ENCODE measurements around the gene MESP2.

MESP2 gene

DNA sequence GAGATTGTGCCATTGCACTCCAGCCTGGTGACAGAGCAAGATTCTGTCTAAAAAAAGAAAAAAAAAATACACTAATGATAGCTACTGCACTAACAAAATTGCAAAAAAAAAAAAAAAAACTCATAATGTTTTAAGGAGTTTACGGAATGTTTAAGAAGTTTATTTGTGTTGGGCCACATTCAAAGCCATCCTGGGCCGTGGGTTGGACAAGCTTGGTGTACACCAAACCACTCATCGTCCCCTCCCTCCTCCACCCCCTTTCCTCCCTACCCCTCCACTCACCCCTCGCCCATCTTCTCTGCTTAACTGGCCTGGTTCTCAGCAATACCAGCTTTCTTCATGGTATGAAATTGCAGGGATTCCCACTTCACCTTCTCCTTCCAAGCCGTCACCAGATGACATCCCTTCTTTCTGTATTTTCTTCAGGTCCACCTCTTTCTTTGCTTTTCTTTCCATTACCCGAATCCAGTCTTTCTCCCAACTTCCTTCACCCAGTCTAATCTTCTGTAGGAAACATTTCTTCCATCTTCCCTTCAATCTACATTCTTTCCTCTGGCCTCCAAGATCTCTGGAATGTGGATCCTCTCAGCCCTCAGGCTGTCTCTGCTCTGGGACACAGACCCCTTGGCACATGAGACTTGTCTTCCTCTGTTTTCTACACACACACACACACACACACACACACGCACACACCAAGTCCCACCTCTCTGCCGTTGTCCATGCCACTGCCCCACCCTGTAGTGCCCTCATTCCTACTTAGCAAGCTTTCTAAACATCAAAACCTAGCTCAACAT is 21.6 kb upstream of the MESP2 start:
- in situ Hi-C loops (cut with MboI; ENCODE audit: low sequenced_read_pairs): loop anchor here (25.0 kb wide), 1 partner anchor 108 kb away; no protein-coding TSS in a partner anchor

DNA sequence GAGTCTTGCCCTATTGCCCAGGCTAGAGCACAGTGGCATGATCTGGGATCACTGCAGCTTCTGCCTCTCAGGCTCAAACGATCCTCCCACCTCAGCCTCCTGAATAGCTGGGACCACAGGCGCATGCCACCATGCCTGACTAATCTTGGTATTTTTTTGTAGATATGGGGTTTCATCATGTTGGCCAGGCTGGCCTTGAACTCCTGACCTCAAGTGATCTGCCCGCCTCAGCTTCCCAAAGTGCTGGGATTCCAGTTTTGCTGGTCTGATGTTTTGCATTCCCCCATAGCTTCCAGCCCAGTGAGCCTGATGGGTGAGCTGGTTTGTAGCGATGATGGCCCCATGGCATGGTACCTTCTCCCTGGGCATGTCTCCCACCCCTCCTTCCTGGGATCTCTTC is 20.4 kb upstream of the MESP2 start:
- in situ Hi-C loops (cut with MboI; ENCODE audit: low sequenced_read_pairs): loop anchor here (25.0 kb wide), 1 partner anchor 107 kb away; no protein-coding TSS in a partner anchor

DNA sequence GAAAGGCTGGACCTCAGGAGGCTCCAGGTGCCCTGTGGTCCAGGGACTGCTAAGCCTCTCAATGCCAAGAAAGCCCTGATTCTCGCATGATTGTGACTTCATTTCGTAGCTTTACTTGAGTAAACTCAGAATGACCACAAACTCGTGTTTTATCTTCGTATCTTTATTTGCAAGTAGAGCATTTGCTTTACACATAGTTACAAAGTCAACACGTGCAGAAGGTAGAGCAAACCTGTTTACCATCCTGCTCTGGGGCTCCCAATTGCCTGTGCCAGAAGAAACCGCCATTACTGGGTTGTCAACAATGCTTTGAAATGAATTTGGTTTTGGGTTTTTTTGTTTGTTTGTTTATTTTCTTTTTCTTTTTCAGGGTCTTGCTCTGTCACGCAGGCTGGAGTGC is 19.2 kb upstream of the MESP2 start:
- in situ Hi-C loops (cut with MboI; ENCODE audit: low sequenced_read_pairs): loop anchor here (25.0 kb wide), 1 partner anchor 105 kb away; no protein-coding TSS in a partner anchor

DNA sequence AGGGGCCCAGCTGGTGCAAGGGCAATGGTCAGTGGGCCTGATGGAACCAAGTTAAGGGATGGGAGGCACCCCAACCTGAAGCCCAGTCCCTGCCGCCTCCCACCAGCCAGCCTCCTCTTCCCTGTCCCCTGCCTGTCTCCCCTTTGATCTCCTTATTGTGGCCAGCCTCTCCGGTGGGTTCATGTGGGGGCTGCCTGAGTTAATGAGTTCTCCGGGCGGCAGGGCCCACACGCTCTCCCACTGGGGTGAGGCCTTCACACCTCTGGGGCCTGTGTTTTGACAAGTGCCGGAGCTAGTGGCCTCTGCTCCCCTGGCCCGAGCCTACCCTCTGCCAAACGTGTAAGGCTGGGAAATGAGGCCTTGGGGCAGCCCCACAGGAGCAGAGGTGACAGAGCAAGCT is 17.8 kb upstream of the MESP2 start:
- in situ Hi-C loops (cut with MboI; ENCODE audit: low sequenced_read_pairs): loop anchor here (25.0 kb wide), 1 partner anchor 104 kb away; no protein-coding TSS in a partner anchor

DNA sequence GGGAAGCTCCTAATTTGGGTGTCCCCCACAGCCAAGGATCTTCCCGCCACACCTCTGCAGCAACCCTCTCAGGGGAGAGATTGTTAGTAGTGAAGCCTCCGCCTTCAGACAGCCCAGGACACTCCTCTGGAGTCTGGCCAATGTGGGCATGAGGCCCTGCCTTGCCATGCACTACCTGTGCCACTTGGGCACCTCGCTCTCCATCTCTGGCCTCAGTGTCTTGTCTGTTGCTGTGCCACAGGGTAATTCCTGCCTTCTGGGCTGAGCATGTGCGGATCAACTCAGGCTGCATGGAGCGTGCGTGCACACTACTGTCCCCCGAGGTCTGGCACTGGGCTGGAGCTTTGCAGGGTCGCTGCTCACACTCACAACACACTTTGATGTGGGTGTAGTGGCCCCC is 17.2 kb upstream of the MESP2 start:
- in situ Hi-C loops (cut with MboI; ENCODE audit: low sequenced_read_pairs): loop anchor here (25.0 kb wide), 1 partner anchor 103 kb away; no protein-coding TSS in a partner anchor

DNA sequence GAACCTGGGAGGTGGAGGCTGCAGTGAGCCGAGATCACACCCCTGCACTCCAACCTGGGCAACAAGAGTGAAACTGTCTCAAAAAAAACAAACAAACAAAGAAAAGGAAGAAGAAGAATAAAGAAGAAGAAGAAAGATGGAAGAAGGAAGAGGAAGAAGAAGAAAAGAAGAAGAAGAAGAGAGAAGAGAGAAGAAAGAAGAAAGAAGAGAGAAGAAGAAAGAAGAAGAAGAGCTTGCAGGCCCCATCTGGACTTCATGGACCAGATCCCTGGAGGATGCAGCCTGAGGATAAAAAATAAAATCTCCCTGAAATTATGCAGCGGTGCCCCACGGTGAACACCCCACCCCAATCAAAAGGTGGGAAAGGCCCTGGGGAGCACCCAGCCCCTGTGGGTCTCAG is 16.3 kb upstream of the MESP2 start:
- in situ Hi-C loops (cut with MboI; ENCODE audit: low sequenced_read_pairs): loop anchor here (25.0 kb wide), 1 partner anchor 102 kb away; no protein-coding TSS in a partner anchor

DNA sequence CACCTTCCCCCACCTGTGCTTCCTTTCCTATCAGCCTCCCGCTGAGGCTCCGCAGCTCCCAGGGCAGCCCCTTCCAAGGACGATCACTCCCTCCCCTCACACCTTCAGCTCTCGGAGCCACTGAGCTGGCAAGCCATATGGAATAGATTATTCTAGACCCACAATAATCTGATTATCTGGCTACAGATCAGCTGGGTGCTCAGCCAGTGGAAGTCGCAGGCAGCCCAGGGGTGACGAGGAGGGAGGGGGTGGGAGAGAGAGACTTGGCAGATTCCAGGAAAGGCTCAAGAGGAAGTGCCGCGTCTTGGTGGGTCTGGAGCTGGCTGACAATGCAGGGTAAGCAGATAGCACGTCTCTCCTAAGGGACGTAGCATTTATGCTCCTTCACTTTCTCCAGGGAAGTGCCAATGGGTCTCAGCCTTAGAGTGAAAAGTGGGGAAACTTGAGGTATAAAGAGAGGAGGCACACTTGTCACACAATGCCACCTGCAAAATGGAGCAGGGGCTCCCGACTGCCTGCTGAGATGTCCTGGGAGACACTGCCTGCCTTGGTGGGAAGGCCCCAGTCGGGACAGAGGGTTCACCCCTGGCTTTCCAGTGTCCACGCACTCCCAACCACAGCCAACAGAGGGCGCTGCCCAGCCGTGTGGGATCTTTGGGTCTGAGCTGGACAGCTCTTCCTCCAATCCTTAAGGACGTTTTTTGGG is 15.7 kb upstream of the MESP2 start:
- in situ Hi-C loops (cut with MboI; ENCODE audit: low sequenced_read_pairs): loop anchor here (25.0 kb wide), 1 partner anchor 102 kb away; no protein-coding TSS in a partner anchor

DNA sequence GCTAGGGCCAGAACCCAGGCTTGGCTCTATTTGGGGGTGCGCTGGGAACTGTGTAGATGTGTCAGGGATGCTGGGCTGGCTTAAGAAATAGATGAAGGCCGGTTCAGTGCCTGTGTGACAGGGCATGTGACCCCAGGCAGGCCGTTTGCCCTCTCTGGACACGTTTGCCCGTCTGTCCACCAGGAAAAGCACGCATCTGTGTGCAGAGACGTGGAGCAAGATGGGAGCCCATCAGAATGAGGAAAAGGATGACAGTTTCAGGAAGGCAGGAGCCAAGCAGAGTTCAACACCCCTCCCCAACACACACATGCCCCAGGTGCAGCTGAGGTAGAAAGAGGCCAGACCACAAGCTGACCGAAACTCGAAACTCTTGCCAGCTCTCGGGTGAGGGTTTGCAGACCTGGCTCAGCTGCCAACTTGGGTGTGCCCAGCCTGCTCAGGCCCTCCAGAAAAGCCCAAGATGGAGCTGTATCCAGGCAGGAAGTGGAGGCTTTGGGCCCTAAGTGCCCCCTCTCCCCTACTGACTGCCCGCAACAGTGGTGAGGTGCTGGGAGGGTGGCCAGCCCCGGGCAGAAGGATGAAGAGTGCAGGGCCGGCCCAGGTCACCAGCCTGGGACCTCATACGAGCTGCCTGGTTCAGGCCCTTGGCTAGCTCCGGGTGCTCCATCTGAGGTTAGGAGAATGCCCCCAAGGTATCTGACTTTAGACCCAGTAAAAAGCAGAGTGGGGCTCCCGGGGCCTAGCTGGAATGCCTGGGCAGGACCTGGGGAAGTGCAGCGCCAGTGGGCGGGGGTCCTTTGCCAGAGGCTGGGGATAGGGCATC is 14.9 kb upstream of the MESP2 start:
- in situ Hi-C loops (cut with MboI; ENCODE audit: low sequenced_read_pairs): loop anchor here (25.0 kb wide), 1 partner anchor 101 kb away; no protein-coding TSS in a partner anchor

DNA sequence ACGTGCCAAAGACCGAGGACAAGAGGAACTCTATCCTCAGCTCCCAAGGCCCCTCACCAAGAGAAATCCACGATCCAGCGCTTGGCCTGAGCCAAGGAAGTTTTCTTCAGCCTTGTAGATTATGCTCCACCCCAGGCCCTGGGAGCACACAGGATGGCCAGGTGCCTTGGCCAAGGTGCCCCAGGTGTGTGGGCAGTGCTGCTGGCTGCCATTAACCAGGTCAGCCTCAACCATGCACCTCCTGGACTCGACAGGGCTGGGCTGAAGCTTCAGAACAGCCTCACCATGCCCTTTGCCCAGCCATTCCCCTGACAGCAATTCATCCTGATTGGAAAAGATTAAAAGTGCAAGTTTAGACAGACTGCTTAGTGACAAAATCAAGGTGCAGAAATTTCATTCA is 14.2 kb upstream of the MESP2 start:
- in situ Hi-C loops (cut with MboI; ENCODE audit: low sequenced_read_pairs): loop anchor here (25.0 kb wide), 1 partner anchor 100 kb away; no protein-coding TSS in a partner anchor

DNA sequence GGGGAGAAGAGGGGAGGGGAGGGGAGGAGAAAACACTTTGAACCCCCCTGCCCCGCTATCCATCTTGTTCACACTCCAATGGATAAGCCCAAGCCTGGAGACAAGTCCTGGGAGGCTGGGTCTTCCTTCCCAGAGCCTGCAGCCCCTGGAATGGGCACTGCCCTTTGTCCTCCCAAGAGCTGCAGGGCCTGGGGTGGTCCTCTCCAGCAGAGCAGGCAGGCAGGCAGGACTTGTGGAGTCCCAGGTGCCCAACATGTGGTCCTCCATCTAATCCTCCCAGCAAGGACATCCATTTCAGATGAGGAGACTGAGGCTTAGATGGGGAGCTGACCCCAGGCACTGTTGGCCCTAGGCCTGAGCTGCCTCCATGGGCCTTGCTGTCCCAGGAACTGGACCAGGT is 10.4 kb upstream of the MESP2 start:
- in situ Hi-C loops (cut with MboI; ENCODE audit: low sequenced_read_pairs): loop anchor here (25.0 kb wide), 1 partner anchor 97 kb away; no protein-coding TSS in a partner anchor

DNA sequence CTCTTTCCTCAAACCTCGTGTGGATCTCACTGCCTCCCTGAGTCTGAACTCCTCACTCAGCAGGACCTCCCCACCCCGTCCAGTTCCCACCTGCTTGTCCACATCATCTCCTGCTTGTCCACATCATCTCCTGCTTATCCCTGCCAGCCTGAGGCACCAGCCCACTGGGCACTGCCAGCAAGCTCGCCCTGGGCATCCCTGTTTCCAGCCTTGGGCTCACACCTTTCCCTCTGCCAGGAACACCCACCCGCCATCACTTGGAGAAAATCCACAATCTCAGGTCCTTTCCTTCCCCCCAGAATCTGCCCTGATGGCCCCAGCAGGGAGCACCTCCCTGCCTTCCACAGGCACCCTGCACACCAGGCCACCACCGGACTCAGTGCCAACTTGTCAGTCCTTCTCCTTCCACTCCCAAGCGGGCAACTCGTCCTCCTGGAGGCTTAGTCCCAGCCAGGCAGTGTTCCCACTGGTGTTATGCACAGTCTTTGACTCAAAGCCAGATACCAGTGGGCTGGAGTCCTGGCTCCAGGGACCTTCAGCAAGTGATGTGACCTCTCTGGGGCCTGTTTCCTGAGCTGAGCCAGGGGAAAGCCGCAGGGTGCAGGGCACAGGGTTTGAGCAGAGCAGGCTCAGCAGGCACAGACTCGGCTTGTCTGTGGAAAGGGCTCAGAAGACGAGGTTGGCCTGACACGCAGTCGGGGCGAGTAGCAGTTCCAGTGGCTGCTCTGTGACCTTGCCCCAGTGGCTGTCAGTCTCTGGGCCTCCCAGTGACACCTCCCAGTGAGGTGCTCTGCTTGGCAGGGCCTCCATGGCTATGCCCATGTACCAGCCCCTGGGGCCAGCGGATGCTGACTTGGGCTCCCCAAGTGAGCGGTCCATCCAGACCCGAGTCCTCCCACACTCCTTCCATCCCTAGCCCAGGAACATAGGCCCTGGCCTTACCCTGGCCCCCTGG is 9.5 kb upstream of the MESP2 start:
- in situ Hi-C loops (cut with MboI; ENCODE audit: low sequenced_read_pairs): loop anchor here (25.0 kb wide), 1 partner anchor 96 kb away; no protein-coding TSS in a partner anchor

DNA sequence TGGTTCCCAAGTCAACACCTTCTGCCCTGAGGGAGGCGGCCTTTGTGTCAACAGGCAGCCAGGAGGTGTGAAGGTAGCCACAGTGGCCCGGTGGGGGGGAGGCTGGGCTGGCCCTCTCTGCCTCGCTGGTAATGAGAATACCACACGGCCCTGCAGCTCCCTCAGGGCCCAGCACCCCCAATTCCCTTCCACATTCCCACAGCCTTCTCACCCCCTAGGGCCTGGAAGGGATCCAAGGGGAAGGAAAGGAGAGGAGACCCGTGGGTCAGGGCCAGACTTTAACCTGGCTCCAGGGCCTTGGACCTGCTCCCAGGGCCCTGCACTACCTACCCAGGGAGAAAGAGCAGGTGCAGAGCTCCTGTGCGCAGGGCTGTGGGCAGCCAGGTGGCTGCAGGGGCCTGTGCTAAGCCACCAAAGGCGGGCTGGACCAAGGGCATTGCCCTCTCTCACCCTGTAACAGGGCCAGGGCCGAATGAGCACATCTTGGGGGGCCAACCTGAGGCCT is 8.7 kb upstream of the MESP2 start:
- in situ Hi-C loops (cut with MboI; ENCODE audit: low sequenced_read_pairs): loop anchor here (25.0 kb wide), 1 partner anchor 95 kb away; no protein-coding TSS in a partner anchor

DNA sequence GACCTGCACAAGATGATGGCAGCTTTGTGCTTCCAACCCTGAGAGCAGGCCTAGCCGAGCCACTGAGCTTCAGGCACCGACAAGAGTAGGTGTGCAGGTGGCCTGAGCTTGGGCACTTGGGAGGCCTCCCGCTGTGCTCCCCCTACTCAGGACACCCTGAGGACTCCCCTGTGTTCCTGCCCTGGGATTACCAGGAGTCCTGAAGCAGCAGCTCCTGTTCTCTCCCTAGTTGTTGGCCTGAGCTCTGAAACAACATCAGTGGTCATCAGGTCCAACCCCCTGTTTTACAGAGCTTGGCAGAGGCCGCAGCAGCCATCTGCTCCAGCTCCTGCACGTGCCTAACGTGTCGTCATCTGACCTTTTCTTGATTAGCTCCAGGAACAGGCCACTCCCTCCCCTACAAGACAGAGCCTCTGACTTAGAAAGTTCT is 8.0 kb upstream of the MESP2 start:
- in situ Hi-C loops (cut with MboI; ENCODE audit: low sequenced_read_pairs): loop anchor here (25.0 kb wide), 1 partner anchor 94 kb away; no protein-coding TSS in a partner anchor

DNA sequence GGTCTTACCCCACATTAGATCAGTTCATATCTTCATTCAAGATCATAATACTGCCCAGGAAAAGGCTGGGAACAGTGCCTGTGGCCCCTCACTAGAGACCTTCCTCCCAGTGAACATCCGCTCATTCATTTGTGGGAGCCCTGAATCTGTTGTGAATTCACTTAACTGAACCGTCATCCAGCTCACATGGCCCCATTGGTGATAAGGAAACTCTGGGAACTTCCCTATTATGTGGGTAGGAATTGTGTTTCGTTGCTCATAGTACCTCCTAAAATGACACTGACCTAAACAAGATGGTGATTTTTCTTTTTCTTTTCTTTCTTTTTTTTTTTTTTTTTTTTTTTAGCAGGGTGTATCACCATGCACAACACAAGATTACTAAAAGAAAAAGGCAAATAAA is 6.8 kb upstream of the MESP2 start:
- in situ Hi-C loops (cut with MboI; ENCODE audit: low sequenced_read_pairs): loop anchor here (25.0 kb wide), 1 partner anchor 93 kb away; no protein-coding TSS in a partner anchor

DNA sequence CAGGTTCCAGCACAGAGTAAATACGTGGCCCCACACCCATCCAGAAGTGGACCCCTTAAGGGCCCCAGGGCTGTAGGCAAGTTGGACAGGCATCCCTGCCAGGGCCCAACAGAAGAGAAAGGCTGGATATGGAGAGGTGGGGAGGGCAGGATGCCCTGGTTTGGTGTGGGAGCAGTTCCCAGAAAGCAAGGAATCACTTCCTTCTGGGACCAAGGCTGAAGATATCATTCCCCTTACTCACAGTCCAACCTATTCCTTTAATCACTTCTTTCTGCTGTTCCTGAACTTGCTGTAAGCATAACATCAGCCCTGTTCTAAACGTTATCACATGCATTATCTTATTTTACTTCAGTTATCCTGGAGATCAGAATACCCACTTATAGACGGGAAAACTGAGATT is 6.1 kb upstream of the MESP2 start:
- in situ Hi-C loops (cut with MboI; ENCODE audit: low sequenced_read_pairs): loop anchor here (25.0 kb wide), 1 partner anchor 92 kb away; no protein-coding TSS in a partner anchor

DNA sequence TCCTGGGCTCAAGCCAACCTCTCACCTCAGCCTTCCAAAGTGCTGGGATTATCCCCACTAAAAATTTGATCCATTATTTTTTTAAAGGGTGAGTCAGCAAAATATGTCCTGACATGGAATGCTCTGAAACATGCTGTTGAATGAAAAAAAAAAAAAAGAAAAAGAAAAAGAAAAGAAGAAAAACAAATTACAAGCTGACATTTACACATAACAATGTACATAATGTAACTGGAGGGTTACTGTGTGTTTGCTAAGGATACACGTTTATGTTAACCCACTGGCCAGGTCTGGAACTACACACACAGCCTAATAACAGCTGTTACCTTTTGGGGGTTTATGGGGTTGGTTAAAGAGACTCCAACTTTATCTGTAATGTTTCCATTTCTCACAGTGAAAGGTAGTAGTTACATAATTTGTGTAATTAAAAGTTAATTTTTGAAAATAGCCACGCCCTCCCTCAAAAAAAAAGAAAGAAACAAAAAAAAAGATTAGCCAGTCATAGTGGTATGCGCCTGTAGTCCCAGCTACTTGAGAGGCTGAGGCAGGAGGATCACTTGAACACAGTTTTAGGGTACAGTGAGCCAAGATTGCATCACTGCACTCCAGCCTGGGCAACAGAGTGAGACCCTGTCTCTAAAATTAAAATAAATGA is 3.1 kb upstream of the MESP2 start:
- in situ Hi-C loops (cut with MboI; ENCODE audit: low sequenced_read_pairs): loop anchor here (25.0 kb wide), 1 partner anchor 89 kb away; no protein-coding TSS in a partner anchor

DNA sequence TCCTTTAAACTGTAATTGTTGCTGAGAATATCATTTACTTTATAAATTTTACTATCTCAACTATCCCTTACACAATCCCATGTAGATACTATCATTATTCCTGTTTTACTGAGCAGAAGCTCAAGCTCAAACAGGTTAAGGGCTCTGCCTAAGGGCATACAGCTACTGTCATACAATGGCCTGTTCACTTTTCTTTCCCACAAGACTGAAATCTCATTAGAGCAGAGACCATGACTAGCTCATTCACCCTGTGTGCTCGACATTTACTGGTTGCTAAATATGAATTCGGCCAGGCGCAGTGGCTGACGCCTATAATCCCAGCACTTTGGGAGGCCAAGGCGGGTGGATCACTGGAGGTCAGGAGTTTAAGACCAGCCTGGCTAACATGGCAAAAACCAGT is 1.6 kb upstream of the MESP2 start:
- in situ Hi-C loops (cut with MboI; ENCODE audit: low sequenced_read_pairs): loop anchor here (25.0 kb wide), 1 partner anchor 88 kb away; no protein-coding TSS in a partner anchor

DNA sequence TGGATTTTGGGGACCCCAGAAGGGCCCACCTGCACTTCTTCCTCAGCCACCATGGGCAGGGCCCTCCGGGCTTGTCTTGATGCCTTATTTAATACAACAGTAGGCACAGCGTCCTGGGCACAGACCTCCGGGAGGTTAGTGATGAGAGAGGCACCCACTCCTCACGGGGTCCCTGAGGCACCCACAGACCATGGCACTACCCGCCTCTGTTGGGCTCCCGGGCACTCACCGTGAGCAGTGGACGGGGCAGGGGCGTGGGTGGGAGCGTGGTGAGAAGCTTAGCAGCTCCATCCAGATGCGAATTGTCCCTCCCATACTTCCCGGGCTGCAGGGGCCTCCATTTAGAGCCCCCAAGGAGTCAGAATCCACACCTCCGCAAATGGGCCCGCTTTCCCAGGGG is 317 bp upstream of the MESP2 start:
- in situ Hi-C loops (cut with MboI; ENCODE audit: low sequenced_read_pairs): no loop called here

Data from hTERT RPE-1 (cell line).